Endothelial cell of umbilical vein (primary cell): ENCODE measurements around the gene LST1.

Experiments used
- CTCF ChIP-seq, 2 donors: IDR thresholded peaks; 1 replicate in 1 of 2; 2 replicates in 1 of 2; pipeline ENCODE4 v1.5.1; 2011; ENCODE audit warnings: low read length in 2 of 2, mild to moderate bottlenecking in 2 of 2, moderate library complexity in 2 of 2, control low read depth in 1 of 2, inconsistent platforms in 1 of 2, low read depth in 1 of 2; ENCODE audit not compliant: insufficient read depth in 1 of 2; ENCODE audit errors: extremely low read depth in 1 of 2
- POLR2A ChIP-seq: IDR thresholded peaks from 2 replicates; pipeline ENCODE4 v1.6.1; 2012; ENCODE audit warnings: low read depth, mild to moderate bottlenecking, control low read depth, low read length
- POLR2AphosphoS5 ChIP-seq: IDR thresholded peaks from 2 replicates; pipeline ENCODE4 v1.6.1; 2012; ENCODE audit warnings: low read depth, mild to moderate bottlenecking, control low read depth, low read length, moderate library complexity; ENCODE audit not compliant: insufficient read depth

GRCh38 chr6:31567531-31568370 lies 18.3 kb upstream of the LST1 start:
- TF ChIP-seq POLR2A (no peak), CTCF (IDR thresholded peaks at IDR 0.05; ENCODE audit: extremely low read depth in 1 of 2, insufficient read depth in 1 of 2, low read depth in 1 of 2, low read length in 2 of 2) (no peak), POLR2AphosphoS5 (no peak)
